K562 (cell line): ENCODE measurements around the gene PRSS38. TPM values are rescaled to one million over a fixed set of nuclear protein-coding genes. Genes with fewer than 3 reads are reported as not detected.

Source experiments
- ATAC-seq: fragments of 200-7000 bp; cut with Tn5 transposase; 3 replicates; pipeline ENCODE4 v1.9.1; 2020; ENCODE audit warnings: moderate library complexity
- BruUV-seq: library from RNA; stranded (reverse); fragments of 400-500 nt; replicated peaks from 2 replicates; lab custom pipeline; 2021; lab: Mats Ljungman, UMichigan
- CTCF ChIA-PET: fragments of 300-600 bp; formaldehyde crosslinking; extraction: SDS; loops from one replicate; lab custom pipeline; 2021; ENCODE audit warnings: low intra/inter-chr PET ratio; lab: Yijun Ruan, JAX
- POLR2A ChIA-PET: fragments of 300-600, 350-650 bp; sonication (Branson Sonifier 250); formaldehyde crosslinking; extraction: SDS; loops from one replicate; lab custom pipeline; 2021; ENCODE audit warnings: antibody characterized with exemption, inconsistent platforms; lab: Yijun Ruan, JAX
- DNase-seq, 4 experiments: peaks; one replicate each; pipeline versions ENCODE4 v3.0.0 to v3.0.0-alpha.2; 2011 to 2018; ENCODE audit warnings: low spot score in 3 of 4, mixed read lengths in 3 of 4; ENCODE audit errors: extremely low read depth in 1 of 4
- FAIRE-seq: peaks from 2 replicates; lab custom pipeline; 2011; peaks lifted over from hg19 to GRCh38; lab: Jason Lieb, UNC
- H2AFZ ChIP-seq: 2 replicates; pipeline ENCODE4 v1.6.0; 2011; ENCODE audit warnings: low read depth, low read length, control low read depth, inconsistent platforms
- H3K27ac ChIP-seq: fragments of 200-600 bp; 3 replicates; pipeline ENCODE4 v1.8.0; 2011; ENCODE audit warnings: low read depth, mild to moderate bottlenecking, control low read depth, inconsistent platforms, low read length, moderate library complexity, mixed read lengths; ENCODE audit errors: extremely low read depth
- H3K27me3 ChIP-seq, 2 experiments: fragments of 300-600 bp in 1 of 2; 2 replicates in 1 of 2; 3 replicates in 1 of 2; pipeline versions ENCODE4 v1.6.0 to v1.8.0; 2011; ENCODE audit warnings: inconsistent platforms in 2 of 2, low read length in 2 of 2, mild to moderate bottlenecking in 1 of 2, mixed read lengths in 1 of 2, moderate library complexity in 1 of 2; ENCODE audit not compliant: control insufficient read depth in 2 of 2, insufficient read depth in 2 of 2
- H3K36me3 ChIP-seq: fragments of 300-600 bp; 3 replicates; pipeline ENCODE4 v1.8.0; 2011; ENCODE audit warnings: mild to moderate bottlenecking, low read length, inconsistent platforms; ENCODE audit not compliant: control insufficient read depth, insufficient read depth
- H3K4me1 ChIP-seq, 2 experiments: fragments of 200-600 bp in 1 of 2; replicated peaks in 1 of 2; 2 replicates in 1 of 2; 3 replicates in 1 of 2; pipeline versions ENCODE4 v1.5.1 to v1.8.0; 2011; ENCODE audit warnings: inconsistent platforms in 2 of 2, low read length in 2 of 2, mild to moderate bottlenecking in 1 of 2, mixed read lengths in 1 of 2, moderate library complexity in 1 of 2; ENCODE audit not compliant: control insufficient read depth in 2 of 2, insufficient read depth in 2 of 2
- H3K4me2 ChIP-seq: 2 replicates; pipeline ENCODE4 v1.6.1; 2011; ENCODE audit warnings: low read length, control low read depth, inconsistent platforms, mixed read lengths; ENCODE audit not compliant: insufficient read depth
- H3K4me3 ChIP-seq: fragments of 200-600 bp; sonication (generic), shearing (Covaris generic); 2 replicates; pipeline ENCODE4 v1.5.1; 2016; ENCODE audit warnings: control low read depth, inconsistent platforms
- H3K79me2 ChIP-seq: fragments of 200-600 bp; 3 replicates; pipeline ENCODE4 v1.8.0; 2011; ENCODE audit warnings: low read length, inconsistent platforms; ENCODE audit not compliant: control insufficient read depth, insufficient read depth
- H3K9ac ChIP-seq, 2 experiments: 2 replicates each; pipeline versions ENCODE4 v1.6.0 to v1.6.1; 2011; ENCODE audit warnings: low read depth in 2 of 2, low read length in 2 of 2, control low read depth in 1 of 2, inconsistent platforms in 1 of 2, mild to moderate bottlenecking in 1 of 2, mixed read lengths in 1 of 2; ENCODE audit not compliant: insufficient read depth in 1 of 2
- H3K9me1 ChIP-seq: one replicate; pipeline ENCODE4 v1.6.0; 2011; ENCODE audit warnings: inconsistent platforms, mild to moderate bottlenecking, low read length, moderate library complexity; ENCODE audit not compliant: control insufficient read depth, insufficient read depth
- H3K9me3 ChIP-seq: replicated peaks from 2 replicates; pipeline ENCODE4 v1.5.1; 2011; ENCODE audit warnings: low read depth, low read length, inconsistent platforms; ENCODE audit not compliant: control insufficient read depth, insufficient read depth
- H4K20me1 ChIP-seq: replicated peaks from 2 replicates; pipeline ENCODE4 v1.6.1; 2011; ENCODE audit warnings: low read length, inconsistent platforms, mixed read lengths; ENCODE audit not compliant: control insufficient read depth, insufficient read depth
- ARID1B ChIP-seq: fragments of 450-650 bp; IDR thresholded peaks from 2 replicates; pipeline ENCODE4 v1.6.1; 2016; ENCODE audit warnings: antibody characterized with exemption, mild to moderate bottlenecking, inconsistent platforms
- BRF1 ChIP-seq: IDR thresholded peaks from 3 replicates; pipeline ENCODE4 v1.6.1; 2011; ENCODE audit warnings: borderline replicate concordance, mild to moderate bottlenecking; ENCODE audit not compliant: insufficient read length; ENCODE audit errors: extremely low read depth
- FOXK1 ChIP-seq: sonication (generic); formaldehyde crosslinking; IDR thresholded peaks from 2 replicates; pipeline ENCODE4 v1.8.0; 2022; ENCODE audit warnings: missing genetic modification reagents, mild to moderate bottlenecking, borderline replicate concordance
- FOXO4 ChIP-seq: fragments of 450-650 bp; formaldehyde crosslinking; IDR thresholded peaks from 2 replicates; pipeline ENCODE4 v1.4.0; 2020; ENCODE audit warnings: mild to moderate bottlenecking, moderate library complexity
- JUND ChIP-seq, 2 experiments: IDR thresholded peaks; 2 replicates in 1 of 2; 3 replicates in 1 of 2; pipeline ENCODE4 v1.6.1; 2011; ENCODE audit warnings: borderline replicate concordance in 2 of 2, low read depth in 2 of 2, low read length in 2 of 2, improper control_type of control experiment in 1 of 2, missing biosample characterization in 1 of 2, missing genetic modification characterization in 1 of 2, missing genetic modification reagents in 1 of 2
- MAZ ChIP-seq, 2 experiments: fragments of 450-650 bp in 1 of 2; sonication (generic) in 1 of 2; formaldehyde crosslinking; IDR thresholded peaks in 1 of 2; conservative IDR thresholded peaks in 1 of 2; 2 replicates each; pipeline versions ENCODE4 v1.4.0 to v1.5.0; 2020; ENCODE audit warnings: mild to moderate bottlenecking in 1 of 2, missing genetic modification reagents in 1 of 2
- NR2C1 ChIP-seq, 2 experiments: fragments of 450-650 bp; IDR thresholded peaks; 2 replicates each; pipeline ENCODE4 v1.6.1; 2017; ENCODE audit warnings: mild to moderate bottlenecking in 2 of 2, antibody characterized with exemption in 1 of 2, inconsistent platforms in 1 of 2, missing compliant biosample characterization in 1 of 2, missing genetic modification characterization in 1 of 2
- TAL1 ChIP-seq: fragments of 450-650 bp; IDR thresholded peaks from 2 replicates; pipeline ENCODE4 v1.6.1; 2016; ENCODE audit warnings: mild to moderate bottlenecking
- VEZF1 ChIP-seq: fragments of 200-800 bp; sonication (Bioruptor generic); IDR thresholded peaks from 2 replicates; pipeline ENCODE4 v1.6.1; 2017; ENCODE audit warnings: missing genetic modification characterization, missing compliant biosample characterization
- ZBTB11 ChIP-seq, 3 experiments: fragments of 200-800 bp in 1 of 3; fragments of 250-450 bp in 1 of 3; fragments of 450-650 bp in 1 of 3; sonication (Bioruptor Pico) in 1 of 3; sonication (Bioruptor generic) in 1 of 3; formaldehyde crosslinking in 1 of 3; IDR thresholded peaks; 2 replicates each; pipeline versions ENCODE4 v1.6.1 to v1.8.0; 2016 to 2022; ENCODE audit warnings: mild to moderate bottlenecking in 2 of 3, missing genetic modification characterization in 2 of 3, missing compliant biosample characterization in 1 of 3, moderate library complexity in 1 of 3
- WGBS: fragments of 100-300 bp; shearing (Covaris generic); methylation state at CpG from one replicate; pipeline ENCODE4 v1.1.6; 2016; ENCODE audit warnings: low coverage, mixed read lengths; ENCODE audit not compliant: insufficient coverage; ENCODE audit errors: missing lambda C conversion rate; 5-methylcytosine and 5-hydroxymethylcytosine counted together
- in situ Hi-C: fragments of 300-500 bp; cut with MboI; formaldehyde crosslinking; loops from 4 replicates; pipeline ENCODE4 v1.15.0; 2018; ENCODE audit warnings: inconsistent platforms, mixed read lengths
- intact Hi-C: fragments of 100-400 bp; cut with micrococcal nuclease; formaldehyde crosslinking; loops from 2 replicates; pipeline ENCODE4 v1.14.2; 2022
- polyA plus RNA-seq, 8 experiments: library from polyadenylated mRNA; depleted of rRNA in 4 of 8; stranded (reverse) in 5 of 8; unstranded in 3 of 8; fragments of >200 nt; fragmentation: Nextera tagmentation in 2 of 8; fragmentation: Illumina TruSeq in 1 of 8; extraction: Ambion mirVana in 2 of 8; extraction: Trizol in 1 of 8; gene quantifications; 2 replicates each; pipeline versions ENCODE4 v1.2.1 to v1.2.3, GENCODE V29; 2011 to 2014; ENCODE audit warnings: inconsistent platforms in 1 of 8, missing spikeins in 1 of 8
- total RNA-seq, 7 experiments: library from RNA; depleted of rRNA in 6 of 7; stranded (reverse); fragments of >200 nt in 6 of 7; fragmentation: Illumina TruSeq in 2 of 7; extraction: Trizol in 2 of 7; gene quantifications; 2 replicates each; pipeline versions ENCODE4 v1.2.1 to v1.2.3, GENCODE V29; 2011 to 2021; ENCODE audit warnings: low replicate concordance in 1 of 7

PRSS38 gene
- total and polyA plus RNA-seq, 9 of the 15 experiments (the other 6 are each of a cell fraction or from before 2014, with no cell fraction given), result 0.09 to 0.14 TPM; not detected in 7

- H4K20me1 ChIP-seq, result no peaks in the 10 kb centered on the region
- in situ Hi-C loops (no loop called here), intact Hi-C loops (no loop called here)
- peaks cover 0 to 21% of the 10 kb centered on the region in 2 experiments; a peak in 2 of 5 replicates for H3K27me3 ChIP-seq
- peak; percentile 76 to 91 (median 88) for DNase-seq
- ATAC-seq, result peak; percentile 72
- no peaks in the 10 kb centered on the region for H3K9me1 ChIP-seq
- H3K9ac ChIP-seq, result peak overlapping the region in 1 of 2 experiments; percentile 38; a peak in 2 of 4 replicates
- no peaks in the 10 kb centered on the region for H3K36me3 ChIP-seq
- peak; percentile 82 for FAIRE-seq
- no peak overlapping the region for H3K4me3 ChIP-seq
- H3K4me2 ChIP-seq, result peak overlapping the region; percentile 34; the same call in 1 of the 2 replicates
- peak overlapping the region; percentile 50 for H2AFZ ChIP-seq
- no peak overlapping the region for H3K27ac ChIP-seq
- H3K79me2 ChIP-seq, result no peaks in the 10 kb centered on the region
- 7% methylated on average over 11 of the region's 14 CpGs for WGBS
- no peaks in the 10 kb centered on the region for H3K9me3 ChIP-seq
- no TSS peak for BruUV-seq
- CTCF ChIA-PET, result interaction anchor here (0.5 kb wide), 1 partner anchor 90 kb away, joined by 3 read pairs; no protein-coding TSS in a partner anchor
- POLR2A ChIA-PET, result interaction anchor here (0.6 to 1.2 kb wide), 3 partner anchors 14 to 39 kb away, joined by 3 to 5 read pairs (median 3); no protein-coding TSS in a partner anchor
- peaks cover 20 to 80% of the 10 kb centered on the region in 2 experiments for H3K4me1 ChIP-seq
- no peak; the same call in 1 of the 2 replicates for TF ChIP-seq NR2C1 (IDR thresholded peaks at IDR 0.05)
- TF ChIP-seq NR2C1 (tag; IDR thresholded peaks at IDR 0.05), result no peak
- TF ChIP-seq BRF1, result no peak
- TF ChIP-seq TAL1, result peak; percentile 70
- 0 out of 4 replicates have a peak, but pooled peaks of 1 of the 2 experiments have one; percentile 21 for TF ChIP-seq MAZ (CRISPR knock-in tag; conservative IDR thresholded peaks at IDR 0.05 in 1 of 2, IDR thresholded peaks at IDR 0.05 in 1 of 2)
- TF ChIP-seq ZBTB11 (CRISPR knock-in tag; IDR thresholded peaks at IDR 0.05), result no peak
- TF ChIP-seq ARID1B, result peak; percentile 80
- no peak for TF ChIP-seq FOXO4 (CRISPR knock-in tag)
- no peak for TF ChIP-seq JUND (IDR thresholded peaks at IDR 0.05; ENCODE audit: borderline replicate concordance, low read depth, low read length)
- TF ChIP-seq JUND (tag; IDR thresholded peaks at IDR 0.05; ENCODE audit: borderline replicate concordance, low read depth, low read length), result peak; percentile 17; the same call in 1 of the 3 replicates
- 0 out of 2 replicates have a peak, but pooled peaks have one; percentile 18 for TF ChIP-seq FOXK1
- TF ChIP-seq VEZF1 (CRISPR knock-in tag), result peak; percentile 79
Observed at GRCh38 chr1:227889047-227889862, 73.8 kb downstream of the PRSS38 start.
